ENCODE data around the gene IRAK2. TPM values are rescaled to one million over a fixed set of nuclear protein-coding genes. Genes with fewer than 3 reads are reported as not detected.
"Not testable (repeated sequence)": the region's sequence is repeated elsewhere in the genome, so short reads cannot be mapped to it uniquely, and the experiment has no call there.

The IRAK2 gene
- total and polyA plus RNA-seq, 2 donors (not counting 1 experiment from before 2014, with no cell fraction given): 1.5 to 6.6 TPM

DNA sequence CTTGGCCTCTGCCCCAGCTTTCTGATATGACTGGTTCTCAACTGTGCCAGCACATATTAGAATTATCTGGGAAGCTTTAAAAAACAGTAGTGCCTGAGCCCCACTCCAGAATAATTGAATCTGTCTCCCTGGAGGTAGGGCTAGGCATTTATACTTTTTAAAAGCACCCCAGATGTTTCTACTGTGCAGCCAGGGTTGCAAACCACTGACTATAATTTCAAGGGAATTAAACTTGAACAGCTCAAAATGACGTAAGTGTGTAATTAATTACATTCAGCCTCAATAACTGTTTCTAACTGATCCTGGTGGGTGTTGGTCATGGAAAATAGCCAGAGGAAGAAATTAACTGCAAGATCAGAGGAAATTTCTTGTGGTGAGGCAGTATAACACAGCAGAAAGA is 4.4 kb upstream of the IRAK2 start:
- peak; percentile 40 to 76 for DNase-seq (ENCODE audit: low read depth in 2 of 2)
- H3K36me3 ChIP-seq (ENCODE audit: control insufficient read depth, insufficient read depth, low read length): no peaks in the 10 kb centered on the region
- no peaks in the 10 kb centered on the region for H3K79me2 ChIP-seq (ENCODE audit: control insufficient read depth, insufficient read depth, low read length)
- H3K4me2 ChIP-seq (ENCODE audit: extremely low read depth, insufficient read depth, low read length): no peak overlapping the region
- H3K27ac ChIP-seq (ENCODE audit: insufficient read depth, low read length): no peak overlapping the region
- H2AFZ ChIP-seq (ENCODE audit: low read length): no peak overlapping the region
- H3K9ac ChIP-seq (ENCODE audit: insufficient read depth, low read length): no peak overlapping the region
- no peak overlapping the region for H3K4me3 ChIP-seq (replicated peaks in 1 of 4; ENCODE audit: control extremely low read depth in 1 of 4, insufficient read depth in 1 of 4, low read depth in 3 of 4, low read length in 4 of 4)
- H4K20me1 ChIP-seq (ENCODE audit: control insufficient read depth, extremely low read depth, insufficient read depth, low read length): no peaks in the 10 kb centered on the region
- H3K4me1 ChIP-seq (ENCODE audit: control insufficient read depth, extremely low read depth, insufficient read depth, low read length): no peaks in the 10 kb centered on the region
- no peaks in the 10 kb centered on the region for H3K9me3 ChIP-seq (ENCODE audit: control insufficient read depth, insufficient read depth, low read depth, low read length)
- TF ChIP-seq, protein P1, sequence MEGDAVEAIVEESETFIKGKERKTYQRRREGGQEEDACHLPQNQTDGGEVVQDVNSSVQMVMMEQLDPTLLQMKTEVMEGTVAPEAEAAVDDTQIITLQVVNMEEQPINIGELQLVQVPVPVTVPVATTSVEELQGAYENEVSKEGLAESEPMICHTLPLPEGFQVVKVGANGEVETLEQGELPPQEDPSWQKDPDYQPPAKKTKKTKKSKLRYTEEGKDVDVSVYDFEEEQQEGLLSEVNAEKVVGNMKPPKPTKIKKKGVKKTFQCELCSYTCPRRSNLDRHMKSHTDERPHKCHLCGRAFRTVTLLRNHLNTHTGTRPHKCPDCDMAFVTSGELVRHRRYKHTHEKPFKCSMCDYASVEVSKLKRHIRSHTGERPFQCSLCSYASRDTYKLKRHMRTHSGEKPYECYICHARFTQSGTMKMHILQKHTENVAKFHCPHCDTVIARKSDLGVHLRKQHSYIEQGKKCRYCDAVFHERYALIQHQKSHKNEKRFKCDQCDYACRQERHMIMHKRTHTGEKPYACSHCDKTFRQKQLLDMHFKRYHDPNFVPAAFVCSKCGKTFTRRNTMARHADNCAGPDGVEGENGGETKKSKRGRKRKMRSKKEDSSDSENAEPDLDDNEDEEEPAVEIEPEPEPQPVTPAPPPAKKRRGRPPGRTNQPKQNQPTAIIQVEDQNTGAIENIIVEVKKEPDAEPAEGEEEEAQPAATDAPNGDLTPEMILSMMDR (conservative IDR thresholded peaks at IDR 0.05 in 1 of 2, IDR thresholded peaks at IDR 0.05 in 1 of 2; ENCODE audit: low read depth in 1 of 2, low read length in 2 of 2): no peak
- TF ChIP-seq EZH2 (IDR thresholded peaks at IDR 0.05; ENCODE audit: low read length, missing control alignments): no peak
- no peaks in the 10 kb centered on the region for H3K27me3 ChIP-seq (ENCODE audit: control insufficient read depth, insufficient read depth, low read length)

DNA sequence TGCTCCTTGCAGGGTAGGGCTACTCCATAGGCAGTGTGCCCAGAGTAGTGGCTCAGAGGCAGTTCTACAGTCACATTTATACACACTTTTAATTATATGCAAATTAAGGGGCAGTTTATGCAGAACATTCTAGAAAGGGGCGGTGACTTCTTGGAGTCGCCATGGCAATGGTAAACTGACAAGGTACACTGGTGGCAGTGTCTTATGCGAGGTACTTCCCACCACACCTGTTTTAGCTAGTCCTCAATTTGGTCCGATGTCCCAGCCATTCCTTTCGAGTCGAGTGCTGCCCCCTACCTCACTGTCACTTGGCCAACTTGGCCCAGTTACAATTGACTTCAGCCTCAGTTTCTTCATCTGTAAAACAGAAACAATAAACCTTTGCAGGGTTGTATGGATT is 3.8 kb upstream of the IRAK2 start:
- no peak overlapping the region for H3K27ac ChIP-seq (ENCODE audit: insufficient read depth, low read length)
- TF ChIP-seq EZH2 (IDR thresholded peaks at IDR 0.05; ENCODE audit: low read length, missing control alignments): no peak
- TF ChIP-seq, protein P1 (conservative IDR thresholded peaks at IDR 0.05 in 1 of 2, IDR thresholded peaks at IDR 0.05 in 1 of 2; ENCODE audit: low read depth in 1 of 2, low read length in 2 of 2): no peak
- H3K4me3 ChIP-seq (replicated peaks in 1 of 4; ENCODE audit: control extremely low read depth in 1 of 4, insufficient read depth in 1 of 4, low read depth in 3 of 4, low read length in 4 of 4): no peak overlapping the region
- H3K4me2 ChIP-seq (ENCODE audit: extremely low read depth, insufficient read depth, low read length): no peak overlapping the region
- no peaks in the 10 kb centered on the region for H3K9me3 ChIP-seq (ENCODE audit: control insufficient read depth, insufficient read depth, low read depth, low read length)
- no peaks in the 10 kb centered on the region for H3K27me3 ChIP-seq (ENCODE audit: control insufficient read depth, insufficient read depth, low read length)
- DNase-seq (ENCODE audit: low read depth in 2 of 2): no peak
- no peaks in the 10 kb centered on the region for H3K79me2 ChIP-seq (ENCODE audit: control insufficient read depth, insufficient read depth, low read length)
- H4K20me1 ChIP-seq (ENCODE audit: control insufficient read depth, extremely low read depth, insufficient read depth, low read length): no peaks in the 10 kb centered on the region
- no peak overlapping the region for H3K9ac ChIP-seq (ENCODE audit: insufficient read depth, low read length)
- no peak overlapping the region for H2AFZ ChIP-seq (ENCODE audit: low read length)
- H3K4me1 ChIP-seq (ENCODE audit: control insufficient read depth, extremely low read depth, insufficient read depth, low read length): no peaks in the 10 kb centered on the region
- no peaks in the 10 kb centered on the region for H3K36me3 ChIP-seq (ENCODE audit: control insufficient read depth, insufficient read depth, low read length)

DNA sequence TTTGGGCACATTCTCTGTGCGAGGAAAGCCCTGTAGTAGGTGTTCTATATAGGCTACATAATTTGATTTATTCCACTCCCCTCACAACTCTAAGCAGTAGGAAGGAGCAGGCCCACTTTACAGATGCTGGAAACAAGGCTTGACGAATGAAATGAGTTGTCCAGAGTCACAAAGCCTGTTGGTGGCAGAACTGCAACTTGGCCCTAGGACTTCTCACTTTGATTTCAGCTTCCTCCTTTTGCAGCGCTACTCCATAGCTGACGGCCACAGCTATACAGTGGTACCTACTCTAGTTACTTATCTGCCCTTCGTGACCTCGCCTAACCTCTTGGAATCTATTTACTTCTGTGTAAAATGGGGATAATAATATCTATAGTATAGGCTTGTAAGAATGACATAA is 2.5 kb upstream of the IRAK2 start:
- Histone ChIP-seq H3K9ac (ENCODE audit: insufficient read depth, low read length) (no peak overlapping the region), H3K4me1 (ENCODE audit: control insufficient read depth, extremely low read depth, insufficient read depth, low read length) (no peaks in the 10 kb centered on the region), H3K4me3 (replicated peaks in 1 of 4; ENCODE audit: control extremely low read depth in 1 of 4, insufficient read depth in 1 of 4, low read depth in 3 of 4, low read length in 4 of 4) (no peak overlapping the region), H3K9me3 (ENCODE audit: control insufficient read depth, insufficient read depth, low read depth, low read length) (no peaks in the 10 kb centered on the region), H3K27ac (ENCODE audit: insufficient read depth, low read length) (no peak overlapping the region), H3K36me3 (ENCODE audit: control insufficient read depth, insufficient read depth, low read length) (no peaks in the 10 kb centered on the region), H3K4me2 (ENCODE audit: extremely low read depth, insufficient read depth, low read length) (no peak overlapping the region), H3K27me3 (ENCODE audit: control insufficient read depth, insufficient read depth, low read length) (no peaks in the 10 kb centered on the region), H4K20me1 (ENCODE audit: control insufficient read depth, extremely low read depth, insufficient read depth, low read length) (no peaks in the 10 kb centered on the region), H3K79me2 (ENCODE audit: control insufficient read depth, insufficient read depth, low read length) (no peaks in the 10 kb centered on the region), H2AFZ (ENCODE audit: low read length) (no peak overlapping the region)
- DNase-seq (ENCODE audit: low read depth in 2 of 2): no peak
- TF ChIP-seq, protein P1 (conservative IDR thresholded peaks at IDR 0.05 in 1 of 2, IDR thresholded peaks at IDR 0.05 in 1 of 2; ENCODE audit: low read depth in 1 of 2, low read length in 2 of 2): no peak
- no peak for TF ChIP-seq EZH2 (IDR thresholded peaks at IDR 0.05; ENCODE audit: low read length, missing control alignments)

DNA sequence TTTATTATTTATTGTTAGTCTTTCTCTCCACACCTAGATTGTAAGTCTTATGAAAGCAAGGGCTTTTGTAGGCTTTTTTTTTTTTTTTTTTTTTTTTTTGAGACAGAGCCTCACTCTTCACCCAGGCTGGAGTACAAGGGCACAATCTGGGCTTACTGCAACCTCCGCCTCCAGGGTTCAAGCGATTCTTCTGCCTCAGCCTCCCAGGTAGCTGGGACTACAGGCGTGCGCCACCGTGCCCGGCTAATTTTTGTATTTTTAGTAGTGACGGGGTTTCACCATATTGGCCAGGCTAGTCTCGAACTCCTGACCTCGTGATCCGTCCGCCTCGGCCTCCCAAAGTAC is 546 bp upstream of the IRAK2 start:
- H3K27ac ChIP-seq (ENCODE audit: insufficient read depth, low read length); H3K9me3 ChIP-seq (ENCODE audit: control insufficient read depth, insufficient read depth, low read depth, low read length); H4K20me1 ChIP-seq (ENCODE audit: control insufficient read depth, extremely low read depth, insufficient read depth, low read length); H3K36me3 ChIP-seq (ENCODE audit: control insufficient read depth, insufficient read depth, low read length); DNase-seq (ENCODE audit: low read depth in 2 of 2); H2AFZ ChIP-seq (ENCODE audit: low read length); H3K27me3 ChIP-seq (ENCODE audit: control insufficient read depth, insufficient read depth, low read length); H3K9ac ChIP-seq (ENCODE audit: insufficient read depth, low read length); H3K4me1 ChIP-seq (ENCODE audit: control insufficient read depth, extremely low read depth, insufficient read depth, low read length); H3K79me2 ChIP-seq (ENCODE audit: control insufficient read depth, insufficient read depth, low read length): not testable (repeated sequence)
- Histone ChIP-seq H3K4me2 (ENCODE audit: extremely low read depth, insufficient read depth, low read length) (peak overlapping the region; percentile 90), H3K4me3 (replicated peaks in 1 of 4; ENCODE audit: control extremely low read depth in 1 of 4, insufficient read depth in 1 of 4, low read depth in 3 of 4, low read length in 4 of 4) (peak overlapping the region in 3 of 4 experiments; percentile 49 to 96 (median 89))

Measured in fibroblast of lung (primary cell).